ENCODE results near the gene CFAP77.

CFAP77 gene

DNA sequence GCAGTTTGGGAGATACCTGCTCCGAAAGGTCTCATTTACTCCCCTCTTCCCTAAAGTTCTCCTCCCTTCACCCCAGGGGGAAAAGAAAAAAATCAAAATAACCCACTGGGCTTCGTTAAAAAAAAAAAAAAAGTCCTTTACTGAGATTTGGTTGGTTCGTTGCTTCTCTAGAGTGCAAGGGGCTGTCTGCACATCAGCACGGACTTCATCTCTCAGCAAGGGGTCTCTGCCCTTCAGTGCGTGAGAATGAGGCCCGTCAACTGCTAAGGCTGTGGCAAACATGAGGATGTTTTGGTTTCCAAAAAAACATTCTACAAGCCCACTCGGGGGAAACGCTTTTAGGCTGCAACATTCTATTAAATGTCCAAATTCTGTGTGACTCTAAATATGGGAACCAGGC lies 182.4 kb downstream of the CFAP77 start:
- Mint-ChIP-seq H3K36me3 (ENCODE audit: insufficient read depth) (peaks cover 14% of the 10 kb centered on the region), H3K27me3 (peaks cover 46 to 77% of the 10 kb centered on the region in 2 donors), H3K9me3 (no peaks in the 10 kb centered on the region), H3K27ac (no peak overlapping the region), H3K4me3 (no peak overlapping the region), H3K4me1 (ENCODE audit: low read depth in 2 of 2) (peaks cover 4 to 9% of the 10 kb centered on the region in 2 donors)
- no peak for DNase-seq
- ATAC-seq (replicated peaks): no peak

DNA sequence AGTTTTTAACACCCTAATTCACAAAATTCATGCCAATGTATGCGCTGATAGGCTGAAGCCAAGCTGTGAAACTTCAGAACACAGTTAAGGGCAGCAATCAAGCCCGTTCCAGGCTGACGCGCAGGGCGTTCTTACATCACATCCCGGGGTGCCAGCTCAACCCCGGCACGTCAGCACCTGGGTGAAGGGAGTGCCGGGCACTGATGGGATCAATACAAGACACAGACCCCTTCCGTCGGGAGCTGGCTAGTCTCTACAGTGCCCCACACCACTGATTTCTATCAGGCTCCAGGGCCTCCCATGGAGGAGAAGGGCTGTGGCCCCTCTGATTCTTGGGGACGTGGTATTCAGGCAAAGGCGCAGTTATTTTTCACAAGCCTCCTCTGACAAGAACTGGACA lies 184.4 kb downstream of the CFAP77 start:
- Mint-ChIP-seq H3K27ac (no peak overlapping the region), H3K27me3 (peaks cover 38 to 57% of the 10 kb centered on the region in 2 donors), H3K4me1 (ENCODE audit: low read depth in 2 of 2) (peaks cover 4 to 7% of the 10 kb centered on the region in 2 donors), H3K4me3 (no peak overlapping the region), H3K9me3 (no peaks in the 10 kb centered on the region), H3K36me3 (ENCODE audit: insufficient read depth) (peaks cover 14% of the 10 kb centered on the region)
- DNase-seq (no peak), ATAC-seq (replicated peaks) (no peak)

- Mint-ChIP-seq H3K4me1 (ENCODE audit: low read depth in 2 of 2) (peaks cover 3 to 4% of the 10 kb centered on the region in 2 donors), H3K27me3 (peaks cover 30 to 53% of the 10 kb centered on the region in 2 donors), H3K4me3 (no peak overlapping the region), H3K27ac (no peak overlapping the region), H3K36me3 (ENCODE audit: insufficient read depth) (peaks cover 13% of the 10 kb centered on the region), H3K9me3 (no peaks in the 10 kb centered on the region)
- DNase-seq (no peak), ATAC-seq (replicated peaks) (no peak)
These were observed 185.3 kb downstream of the CFAP77 start for GRCh38 chr9:132595319-132595718.

- Mint-ChIP-seq H3K4me1 (ENCODE audit: low read depth in 2 of 2) (peaks cover under 1% of the 10 kb centered on the region in 2 donors), H3K27ac (no peak overlapping the region), H3K9me3 (no peaks in the 10 kb centered on the region), H3K36me3 (ENCODE audit: insufficient read depth) (peaks cover 14% of the 10 kb centered on the region), H3K4me3 (no peak overlapping the region), H3K27me3 (peaks cover 24 to 49% of the 10 kb centered on the region in 2 donors)
- ATAC-seq (replicated peaks): no peak
- DNase-seq: no peak
These were observed 186.2 kb downstream of the CFAP77 start for GRCh38 chr9:132596200-132596599.

DNA sequence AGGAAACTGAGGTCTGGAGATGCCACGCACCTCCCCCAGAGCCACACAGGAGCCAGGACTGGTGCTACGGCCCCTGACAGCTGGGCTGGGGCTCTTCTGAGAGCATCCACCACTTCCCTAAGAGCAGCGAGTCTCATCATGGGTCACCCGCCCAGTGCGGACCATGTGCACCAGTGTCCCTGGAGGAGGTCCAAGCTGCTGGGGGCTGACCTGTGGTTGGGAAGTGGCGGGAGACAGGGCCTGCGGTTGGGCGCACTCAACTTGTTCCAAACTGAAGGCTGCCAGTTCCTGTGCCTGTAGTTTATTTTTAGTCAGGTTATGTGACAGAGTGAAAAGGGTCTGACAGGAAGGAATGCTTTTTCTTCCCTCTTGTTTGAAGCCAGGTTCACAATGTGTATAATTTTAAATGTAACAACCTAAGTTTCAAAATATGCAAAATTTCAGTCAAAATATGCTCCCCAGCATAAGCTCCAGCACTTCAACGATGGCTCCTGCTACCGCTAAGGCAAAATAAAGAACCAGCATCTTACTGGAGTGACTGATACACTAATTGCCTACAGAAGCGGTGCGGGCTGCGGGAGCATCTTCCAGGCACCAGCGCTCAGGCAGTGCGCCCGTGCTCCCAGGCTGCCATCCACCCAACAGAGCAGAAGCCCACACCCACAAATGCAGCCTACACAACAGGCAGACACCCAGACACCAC lies 187.2 kb downstream of the CFAP77 start:
- Mint-ChIP-seq H3K27ac (no peak overlapping the region), H3K27me3 (peaks cover 13 to 38% of the 10 kb centered on the region in 2 donors), H3K36me3 (ENCODE audit: insufficient read depth) (peaks cover 14% of the 10 kb centered on the region), H3K4me1 (ENCODE audit: low read depth in 2 of 2) (no peaks in the 10 kb centered on the region), H3K4me3 (no peak overlapping the region), H3K9me3 (no peaks in the 10 kb centered on the region)
- no peak for ATAC-seq (replicated peaks)
- no peak for DNase-seq

DNA sequence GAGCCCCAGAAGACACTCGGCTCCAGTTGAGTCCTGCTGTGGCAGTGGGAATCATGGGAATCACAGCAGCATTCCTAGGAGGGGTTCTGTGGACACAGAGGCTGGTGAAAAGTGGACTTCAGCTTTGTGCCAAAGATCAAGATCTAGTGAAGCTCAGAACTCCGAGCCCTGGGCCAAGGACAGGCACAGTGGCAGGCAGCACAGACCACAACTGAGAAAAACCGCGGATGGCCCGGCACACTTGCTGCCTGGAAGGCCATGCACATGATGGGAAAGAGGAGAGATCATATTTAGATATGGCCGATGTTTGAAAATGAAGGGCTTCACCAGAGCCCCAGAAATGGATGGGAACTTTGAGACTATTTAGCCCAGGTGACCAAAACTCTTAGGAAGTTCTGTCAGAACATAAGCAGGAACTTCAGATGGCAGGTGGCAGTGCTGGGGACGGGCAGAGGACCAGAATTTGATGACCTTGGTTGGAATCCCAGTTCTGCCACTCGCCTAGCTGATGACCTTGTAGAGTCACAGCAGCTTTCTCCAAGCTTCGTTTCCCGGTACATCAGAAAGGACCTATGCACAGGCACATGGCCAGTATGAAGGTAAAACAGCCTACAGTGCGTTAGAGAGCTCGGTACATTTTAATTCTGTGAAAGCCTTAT lies 190.4 kb downstream of the CFAP77 start:
- DNase-seq (no peak), ATAC-seq (replicated peaks) (no peak)
- no peak overlapping the region for H3K4me3 Mint-ChIP-seq
- no peak overlapping the region for H3K27ac Mint-ChIP-seq
- peaks cover 9% of the 10 kb centered on the region for H3K36me3 Mint-ChIP-seq (ENCODE audit: insufficient read depth)
- no peaks in the 10 kb centered on the region for H3K4me1 Mint-ChIP-seq (ENCODE audit: low read depth in 2 of 2)
- peaks cover 0 to 21% of the 10 kb centered on the region in 2 donors for H3K27me3 Mint-ChIP-seq
- no peaks in the 10 kb centered on the region for H3K9me3 Mint-ChIP-seq

- Mint-ChIP-seq H3K4me3 (no peak overlapping the region), H3K36me3 (ENCODE audit: insufficient read depth) (peaks cover 11% of the 10 kb centered on the region), H3K27ac (no peak overlapping the region), H3K9me3 (no peaks in the 10 kb centered on the region), H3K27me3 (peaks cover 0 to 9% of the 10 kb centered on the region in 2 donors), H3K4me1 (ENCODE audit: low read depth in 2 of 2) (no peaks in the 10 kb centered on the region)
- DNase-seq (no peak), ATAC-seq (replicated peaks) (no peak)
These were observed 192.2 kb downstream of the CFAP77 start for GRCh38 chr9:132602207-132602606.

DNA sequence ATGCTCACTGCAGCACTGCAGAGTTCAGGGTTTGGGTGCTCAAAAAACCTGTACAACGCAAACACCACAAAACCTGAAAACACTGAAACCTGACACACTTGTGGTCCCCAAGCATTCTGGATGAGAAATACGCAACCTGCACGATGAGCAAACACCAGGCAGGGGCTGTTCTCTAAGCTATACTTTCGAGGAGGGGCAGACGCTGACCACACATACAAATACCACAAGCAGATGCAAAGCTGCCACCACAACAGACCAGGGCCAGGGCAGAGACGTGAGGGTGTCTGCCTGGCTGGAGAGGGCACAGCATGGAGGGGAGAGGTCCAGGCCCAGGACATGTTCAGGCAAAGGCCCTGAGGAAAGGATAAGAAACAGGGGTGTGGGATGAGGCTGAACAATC lies 195.4 kb downstream of the CFAP77 start:
- peaks cover 19% of the 10 kb centered on the region for H3K36me3 Mint-ChIP-seq (ENCODE audit: insufficient read depth)
- DNase-seq (no peak), ATAC-seq (replicated peaks) (no peak)
- no peaks in the 10 kb centered on the region for H3K4me1 Mint-ChIP-seq (ENCODE audit: low read depth in 2 of 2)
- H3K9me3 Mint-ChIP-seq: no peaks in the 10 kb centered on the region
- H3K27me3 Mint-ChIP-seq: peaks cover 0 to 4% of the 10 kb centered on the region in 2 donors
- H3K27ac Mint-ChIP-seq: no peak overlapping the region
- no peak overlapping the region for H3K4me3 Mint-ChIP-seq

- no peak overlapping the region for H3K27ac Mint-ChIP-seq
- no peaks in the 10 kb centered on the region for H3K4me1 Mint-ChIP-seq (ENCODE audit: low read depth in 2 of 2)
- no peaks in the 10 kb centered on the region for H3K9me3 Mint-ChIP-seq
- peaks cover 25% of the 10 kb centered on the region for H3K36me3 Mint-ChIP-seq (ENCODE audit: insufficient read depth)
- DNase-seq (no peak), ATAC-seq (replicated peaks) (no peak)
- no peak overlapping the region for H3K4me3 Mint-ChIP-seq
- H3K27me3 Mint-ChIP-seq: no peaks in the 10 kb centered on the region
These were observed 196.1 kb downstream of the CFAP77 start for GRCh38 chr9:132606066-132606465.

DNA sequence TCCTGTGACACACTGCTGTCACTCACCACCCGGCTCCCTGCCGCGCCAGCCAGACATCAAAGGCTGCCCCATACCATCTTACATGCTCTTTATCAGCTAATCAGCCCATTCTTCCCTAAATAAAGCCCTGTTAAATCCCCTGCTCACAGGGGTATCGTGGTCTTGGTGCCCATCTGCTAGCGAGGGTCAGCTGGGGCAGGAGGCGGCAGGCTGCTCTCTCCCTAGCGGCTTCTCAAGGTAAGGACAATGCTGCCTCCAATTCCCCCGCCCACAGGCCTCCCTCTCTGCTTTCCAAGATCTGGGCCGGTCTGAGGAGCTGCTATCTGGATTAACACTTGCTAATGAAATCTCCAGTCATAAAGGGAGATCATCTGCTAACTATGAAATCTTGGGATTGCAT lies 199.2 kb downstream of the CFAP77 start:
- Mint-ChIP-seq H3K27me3 (no peaks in the 10 kb centered on the region), H3K27ac (no peak overlapping the region), H3K9me3 (no peaks in the 10 kb centered on the region), H3K4me3 (no peak overlapping the region), H3K36me3 (ENCODE audit: insufficient read depth) (peaks cover 37% of the 10 kb centered on the region), H3K4me1 (ENCODE audit: low read depth in 2 of 2) (no peaks in the 10 kb centered on the region)
- no peak for DNase-seq
- ATAC-seq (replicated peaks): no peak

DNA sequence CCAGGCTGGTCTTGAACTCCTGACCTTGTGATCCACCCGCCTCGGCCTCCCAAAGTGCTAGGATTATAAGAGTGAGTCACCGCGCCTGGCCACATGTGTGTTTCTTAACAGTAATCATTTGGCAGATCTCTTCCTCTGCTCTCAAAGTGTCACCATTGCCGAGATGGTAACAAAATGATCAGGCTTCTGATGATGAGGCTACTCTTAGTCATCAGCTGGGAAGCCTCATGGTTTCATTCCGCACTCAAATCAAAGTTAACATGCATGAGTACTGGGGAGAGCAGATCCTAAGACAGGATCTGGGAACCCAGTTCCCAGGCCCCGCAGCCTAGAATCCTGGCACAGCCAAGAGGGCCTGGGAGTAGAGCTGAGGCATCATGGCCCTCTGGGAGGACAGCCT lies 199.8 kb downstream of the CFAP77 start:
- no peaks in the 10 kb centered on the region for H3K4me1 Mint-ChIP-seq (ENCODE audit: low read depth in 2 of 2)
- H3K36me3 Mint-ChIP-seq (ENCODE audit: insufficient read depth): peaks cover 41% of the 10 kb centered on the region
- no peak for ATAC-seq (replicated peaks)
- H3K27ac Mint-ChIP-seq: no peak overlapping the region
- no peak overlapping the region for H3K4me3 Mint-ChIP-seq
- no peaks in the 10 kb centered on the region for H3K9me3 Mint-ChIP-seq
- no peaks in the 10 kb centered on the region for H3K27me3 Mint-ChIP-seq
- no peak for DNase-seq

DNA sequence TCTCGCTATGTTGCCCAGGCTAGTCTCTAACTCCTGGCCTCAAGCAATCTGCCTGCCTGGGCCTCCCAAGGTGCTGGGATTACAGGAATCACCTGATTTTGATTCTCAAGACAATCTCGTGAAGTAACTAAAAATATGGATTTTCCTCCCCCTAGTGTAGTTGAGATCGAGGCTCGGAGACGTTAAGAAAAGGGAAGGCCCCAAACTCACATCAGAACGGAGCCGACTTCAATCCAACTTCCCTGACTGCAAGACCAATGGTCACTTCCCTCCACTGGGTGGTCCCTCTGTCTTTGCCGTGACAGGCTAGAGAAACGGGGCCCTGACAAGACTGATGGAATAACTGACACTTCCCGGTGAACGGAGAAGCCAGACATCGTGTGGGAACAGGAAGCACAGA lies 200.7 kb downstream of the CFAP77 start:
- Mint-ChIP-seq H3K9me3 (no peaks in the 10 kb centered on the region), H3K4me3 (no peak overlapping the region), H3K36me3 (ENCODE audit: insufficient read depth) (peaks cover 44% of the 10 kb centered on the region), H3K27me3 (no peaks in the 10 kb centered on the region), H3K27ac (no peak overlapping the region), H3K4me1 (ENCODE audit: low read depth in 2 of 2) (no peaks in the 10 kb centered on the region)
- no peak for DNase-seq
- no peak for ATAC-seq (replicated peaks)

DNA sequence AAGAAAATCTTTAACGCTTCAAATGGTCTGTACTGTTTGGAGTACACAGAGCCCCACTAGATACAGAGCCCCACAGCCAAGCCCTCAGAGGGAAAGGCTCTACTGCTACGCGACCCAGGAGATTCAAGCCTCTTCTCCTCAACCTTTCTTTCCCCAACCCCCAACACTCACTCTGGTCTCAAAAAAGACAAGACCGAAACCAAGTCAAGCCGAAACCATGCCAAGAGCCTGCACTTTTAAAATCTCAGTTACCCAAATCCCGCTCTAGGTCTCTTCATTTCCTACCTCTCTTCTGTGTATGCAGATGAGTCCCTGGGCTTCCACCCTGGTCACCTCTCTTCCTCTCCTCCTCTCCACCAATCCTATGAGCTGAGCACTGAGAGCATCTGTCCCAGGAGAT lies 204.3 kb downstream of the CFAP77 start:
- Mint-ChIP-seq H3K9me3 (no peaks in the 10 kb centered on the region), H3K27ac (no peak overlapping the region), H3K4me3 (no peak overlapping the region), H3K27me3 (no peaks in the 10 kb centered on the region), H3K36me3 (ENCODE audit: insufficient read depth) (peaks cover 57% of the 10 kb centered on the region), H3K4me1 (ENCODE audit: low read depth in 2 of 2) (peaks cover 0 to 7% of the 10 kb centered on the region in 2 donors)
- DNase-seq (no peak), ATAC-seq (replicated peaks) (no peak)

DNA sequence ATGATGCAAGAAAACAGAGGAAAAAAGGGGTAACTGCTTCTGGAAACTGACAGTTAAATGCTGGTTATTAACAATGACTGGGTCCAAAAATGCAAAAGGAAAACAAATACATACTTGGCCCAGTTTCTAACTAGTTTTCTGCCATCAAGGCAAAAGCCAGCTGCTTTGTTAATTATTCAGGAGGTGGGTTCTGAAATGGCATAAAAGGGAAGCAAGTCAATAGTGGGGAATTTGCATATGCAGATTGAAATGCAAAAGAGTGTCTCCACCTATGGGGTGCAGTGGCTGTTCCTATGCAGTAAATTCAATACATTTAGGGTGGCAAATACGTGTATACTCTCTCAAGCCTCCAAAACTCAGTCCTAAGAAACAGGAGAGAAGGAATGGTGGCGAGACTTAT lies 205.8 kb downstream of the CFAP77 start:
- Mint-ChIP-seq H3K4me3 (no peak overlapping the region), H3K27ac (no peak overlapping the region), H3K4me1 (ENCODE audit: low read depth in 2 of 2) (peaks cover 0 to 7% of the 10 kb centered on the region in 2 donors), H3K9me3 (no peaks in the 10 kb centered on the region), H3K36me3 (ENCODE audit: insufficient read depth) (peaks cover 52% of the 10 kb centered on the region), H3K27me3 (no peaks in the 10 kb centered on the region)
- no peak for DNase-seq
- ATAC-seq (replicated peaks): no peak
